ENCODE results near the gene SRPK2. TPM values are rescaled to one million over a fixed set of nuclear protein-coding genes. Genes with fewer than 3 reads are reported as not detected.
"Not testable (repeated sequence)": the region's sequence is repeated elsewhere in the genome, so short reads cannot be mapped to it uniquely, and the experiment has no call there.

Gene SRPK2
- total RNA-seq, 2 donors from 2014 or later, result 60.3 to 76.2 TPM

DNA sequence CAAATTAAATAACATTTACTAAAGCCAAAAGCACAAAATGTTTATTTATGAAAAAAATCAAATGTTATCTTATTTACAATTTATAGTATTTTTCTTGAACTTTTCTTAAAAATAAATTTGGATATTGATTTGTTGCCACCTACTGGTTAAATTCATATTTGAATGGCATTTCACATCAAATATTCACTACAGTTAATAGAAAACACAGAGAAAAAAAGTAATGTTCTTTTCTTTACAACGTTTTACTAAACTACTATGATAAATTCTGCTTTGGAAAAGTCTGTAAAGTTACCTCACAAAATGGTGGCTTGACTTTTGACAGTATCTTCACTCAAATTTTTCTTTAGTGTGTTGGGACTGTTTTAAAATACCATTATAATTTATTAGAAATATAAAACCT, 52.7 kb downstream of the SRPK2 start:
- peaks cover 4% of the 10 kb centered on the region for H3K4me1 Mint-ChIP-seq
- Histone ChIP-seq H3K9me3 (ENCODE audit: control insufficient read depth, low read length) (no peaks in the 10 kb centered on the region), H3K9ac (ENCODE audit: extremely low read depth, low read length, poor library complexity, severe bottlenecking) (no peak overlapping the region), H3K27me3 (ENCODE audit: control insufficient read depth, insufficient read depth, low read length, poor library complexity, severe bottlenecking) (no peaks in the 10 kb centered on the region), H3K27ac (ENCODE audit: low read depth, low read length) (no peak overlapping the region), H3K4me3 (ENCODE audit: low read length) (no peak overlapping the region), H3K36me3 (ENCODE audit: control insufficient read depth, insufficient read depth, low read length) (no peaks in the 10 kb centered on the region), H3K4me1 (ENCODE audit: control insufficient read depth, insufficient read depth, low read length) (no peaks in the 10 kb centered on the region)
- 90% methylated on average over 1 of the region's 1 CpG; no CpG with 5 or more reads in 1 of the 2 experiments for WGBS, 2 experiments (ENCODE audit: insufficient coverage in 1 of 2, insufficient read length in 1 of 2)
- no peaks in the 10 kb centered on the region for H3K27me3 Mint-ChIP-seq (ENCODE audit: insufficient read depth)
- TF ChIP-seq, protein P1, sequence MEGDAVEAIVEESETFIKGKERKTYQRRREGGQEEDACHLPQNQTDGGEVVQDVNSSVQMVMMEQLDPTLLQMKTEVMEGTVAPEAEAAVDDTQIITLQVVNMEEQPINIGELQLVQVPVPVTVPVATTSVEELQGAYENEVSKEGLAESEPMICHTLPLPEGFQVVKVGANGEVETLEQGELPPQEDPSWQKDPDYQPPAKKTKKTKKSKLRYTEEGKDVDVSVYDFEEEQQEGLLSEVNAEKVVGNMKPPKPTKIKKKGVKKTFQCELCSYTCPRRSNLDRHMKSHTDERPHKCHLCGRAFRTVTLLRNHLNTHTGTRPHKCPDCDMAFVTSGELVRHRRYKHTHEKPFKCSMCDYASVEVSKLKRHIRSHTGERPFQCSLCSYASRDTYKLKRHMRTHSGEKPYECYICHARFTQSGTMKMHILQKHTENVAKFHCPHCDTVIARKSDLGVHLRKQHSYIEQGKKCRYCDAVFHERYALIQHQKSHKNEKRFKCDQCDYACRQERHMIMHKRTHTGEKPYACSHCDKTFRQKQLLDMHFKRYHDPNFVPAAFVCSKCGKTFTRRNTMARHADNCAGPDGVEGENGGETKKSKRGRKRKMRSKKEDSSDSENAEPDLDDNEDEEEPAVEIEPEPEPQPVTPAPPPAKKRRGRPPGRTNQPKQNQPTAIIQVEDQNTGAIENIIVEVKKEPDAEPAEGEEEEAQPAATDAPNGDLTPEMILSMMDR (conservative IDR thresholded peaks at IDR 0.05), result peak; percentile 59
- H3K36me3 Mint-ChIP-seq (ENCODE audit: low read depth), result no peaks in the 10 kb centered on the region
- no peak for DNase-seq
- H3K9me3 Mint-ChIP-seq, result no peaks in the 10 kb centered on the region
- no peak overlapping the region for H3K27ac Mint-ChIP-seq
- no peak overlapping the region for H3K4me3 Mint-ChIP-seq

DNA sequence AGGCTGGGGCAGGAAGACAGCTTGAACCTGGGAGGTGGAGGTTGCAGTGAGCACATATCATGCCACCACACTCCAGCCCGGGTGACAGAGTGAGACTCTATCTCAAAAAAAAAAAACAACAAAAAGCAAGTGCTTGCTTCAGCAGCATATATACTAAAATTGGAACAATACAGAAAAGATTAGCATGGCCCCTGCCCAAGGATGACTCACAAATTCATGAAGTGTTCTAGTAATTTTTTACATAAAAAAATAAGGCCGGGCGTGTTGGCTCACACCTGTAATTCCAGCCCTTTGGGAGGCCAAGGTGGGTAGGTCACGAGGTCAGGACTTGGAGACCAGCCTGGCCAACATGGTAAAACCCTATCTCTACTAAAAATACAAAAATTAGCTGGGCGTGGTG, 56.1 kb downstream of the SRPK2 start:
- not testable (repeated sequence) for DNase-seq; H3K9ac ChIP-seq (ENCODE audit: extremely low read depth, low read length, poor library complexity, severe bottlenecking); H3K27me3 ChIP-seq (ENCODE audit: control insufficient read depth, insufficient read depth, low read length, poor library complexity, severe bottlenecking); H3K36me3 Mint-ChIP-seq (ENCODE audit: low read depth); H3K36me3 ChIP-seq (ENCODE audit: control insufficient read depth, insufficient read depth, low read length); H3K9me3 ChIP-seq (ENCODE audit: control insufficient read depth, low read length); H3K4me3 ChIP-seq (ENCODE audit: low read length); H3K4me3 Mint-ChIP-seq; H3K27me3 Mint-ChIP-seq (ENCODE audit: insufficient read depth); H3K4me1 Mint-ChIP-seq; H3K27ac Mint-ChIP-seq; H3K9me3 Mint-ChIP-seq; H3K4me1 ChIP-seq (ENCODE audit: control insufficient read depth, insufficient read depth, low read length); H3K27ac ChIP-seq (ENCODE audit: low read depth, low read length)
- 92 to 94% methylated on average over 4 to 5 of the region's 5 CpGs for WGBS, 2 experiments (ENCODE audit: insufficient coverage in 1 of 2, insufficient read length in 1 of 2)

DNA sequence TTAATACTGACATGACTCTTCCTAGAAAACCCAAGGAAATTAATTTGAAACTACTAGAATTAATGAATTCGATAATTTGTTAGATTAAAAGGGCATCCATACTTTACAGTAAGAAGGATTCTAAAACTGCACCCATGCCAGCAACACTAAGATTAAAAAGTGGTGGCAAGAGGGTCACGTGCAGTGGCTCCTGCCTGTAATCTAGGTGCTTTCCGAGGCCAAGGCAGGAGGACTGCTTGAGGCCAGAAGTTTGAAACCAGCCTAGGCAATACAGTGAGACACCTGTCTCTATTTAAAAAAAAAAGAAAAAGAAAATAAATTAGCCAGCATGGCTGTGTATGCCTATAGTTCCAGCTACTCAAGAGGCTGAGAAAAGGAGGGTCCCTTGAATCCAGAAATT, 58.2 kb downstream of the SRPK2 start:
- no peak for DNase-seq
- no peaks in the 10 kb centered on the region for H3K4me1 ChIP-seq (ENCODE audit: control insufficient read depth, insufficient read depth, low read length)
- Mint-ChIP-seq H3K36me3 (ENCODE audit: low read depth) (no peaks in the 10 kb centered on the region), H3K27me3 (ENCODE audit: insufficient read depth) (no peaks in the 10 kb centered on the region), H3K4me3 (no peak overlapping the region), H3K4me1 (peaks cover 14% of the 10 kb centered on the region), H3K9me3 (no peaks in the 10 kb centered on the region), H3K27ac (no peak overlapping the region)
- H3K27ac ChIP-seq (ENCODE audit: low read depth, low read length), result no peak overlapping the region
- no peaks in the 10 kb centered on the region for H3K36me3 ChIP-seq (ENCODE audit: control insufficient read depth, insufficient read depth, low read length)
- H3K27me3 ChIP-seq (ENCODE audit: control insufficient read depth, insufficient read depth, low read length, poor library complexity, severe bottlenecking), result no peaks in the 10 kb centered on the region
- H3K9ac ChIP-seq (ENCODE audit: extremely low read depth, low read length, poor library complexity, severe bottlenecking), result no peak overlapping the region
- H3K4me3 ChIP-seq (ENCODE audit: low read length), result no peak overlapping the region
- no peaks in the 10 kb centered on the region for H3K9me3 ChIP-seq (ENCODE audit: control insufficient read depth, low read length)
- 92 to 100% methylated on average over 2 to 3 of the region's 3 CpGs for WGBS, 2 experiments (ENCODE audit: insufficient coverage in 1 of 2, insufficient read length in 1 of 2)
- TF ChIP-seq, protein P1 (conservative IDR thresholded peaks at IDR 0.05), result no peak

DNA sequence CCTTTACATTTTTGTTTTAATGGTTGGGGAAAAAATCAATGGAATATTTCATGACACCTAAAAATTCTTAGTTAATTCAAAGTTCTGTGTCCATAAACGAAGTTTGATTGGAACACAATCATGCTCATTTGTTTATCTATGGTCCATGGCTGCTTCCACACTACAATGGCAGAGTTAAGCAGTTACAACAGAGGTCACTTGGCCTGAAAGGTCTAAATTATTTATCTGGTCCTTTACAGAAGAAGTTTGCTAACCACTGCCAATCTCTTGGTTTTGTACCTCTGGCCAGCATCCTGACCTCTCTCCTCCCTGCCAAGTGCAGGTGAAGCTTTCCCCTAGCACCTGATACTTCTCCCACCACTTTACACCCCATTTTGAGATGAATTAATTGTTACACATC, 61.5 kb downstream of the SRPK2 start:
- H3K27me3 Mint-ChIP-seq (ENCODE audit: insufficient read depth), result no peaks in the 10 kb centered on the region
- 95 to 100% methylated on average over 1 of the region's 1 CpG for WGBS, 2 experiments (ENCODE audit: insufficient coverage in 1 of 2, insufficient read length in 1 of 2)

More for the DNA sequence above, 61.5 kb downstream of the SRPK2 start:
- no peak overlapping the region for H3K27ac Mint-ChIP-seq
- H3K36me3 Mint-ChIP-seq (ENCODE audit: low read depth), result peaks cover 3% of the 10 kb centered on the region
- H3K9ac ChIP-seq (ENCODE audit: extremely low read depth, low read length, poor library complexity, severe bottlenecking), result no peak overlapping the region
- H3K27me3 ChIP-seq (ENCODE audit: control insufficient read depth, insufficient read depth, low read length, poor library complexity, severe bottlenecking), result no peaks in the 10 kb centered on the region
- H3K4me3 Mint-ChIP-seq, result no peak overlapping the region
- H3K36me3 ChIP-seq (ENCODE audit: control insufficient read depth, insufficient read depth, low read length), result no peaks in the 10 kb centered on the region
- DNase-seq, result no peak
- no peak overlapping the region for H3K27ac ChIP-seq (ENCODE audit: low read depth, low read length)
- no peaks in the 10 kb centered on the region for H3K4me1 ChIP-seq (ENCODE audit: control insufficient read depth, insufficient read depth, low read length)
- peaks cover 14% of the 10 kb centered on the region for H3K4me1 Mint-ChIP-seq
- H3K9me3 Mint-ChIP-seq, result peaks cover under 1% of the 10 kb centered on the region
- H3K4me3 ChIP-seq (ENCODE audit: low read length), result no peak overlapping the region
- H3K9me3 ChIP-seq (ENCODE audit: control insufficient read depth, low read length), result peaks cover under 1% of the 10 kb centered on the region
- TF ChIP-seq, protein P1 (conservative IDR thresholded peaks at IDR 0.05), result no peak
